K562 (cell line): Measurements from ENCODE around the gene TAS2R40. TPM values are rescaled to one million over a fixed set of nuclear protein-coding genes. Genes with fewer than 3 reads are reported as not detected.

Experiments used
- ARID1B ChIP-seq: fragments of 450-650 bp; IDR thresholded peaks from 2 replicates; pipeline ENCODE4 v1.6.1; 2016; ENCODE audit warnings: antibody characterized with exemption, mild to moderate bottlenecking, inconsistent platforms
- CHD1 ChIP-seq: fragments of 200-600 bp; sonication (generic); IDR thresholded peaks from one replicate; pipeline ENCODE4 v1.6.1; 2012; ENCODE audit warnings: mild to moderate bottlenecking, moderate library complexity, low read length, inconsistent platforms
- DACH1 ChIP-seq: fragments of 450-650 bp; IDR thresholded peaks from 2 replicates; pipeline ENCODE4 v1.6.1; 2018; ENCODE audit not compliant: partially characterized antibody
- FIP1L1 ChIP-seq: fragments of 200-400 bp; formaldehyde crosslinking; IDR thresholded peaks from 2 replicates; pipeline ENCODE4 v1.6.1; 2018; ENCODE audit warnings: mild to moderate bottlenecking, low read depth, low read length; ENCODE audit not compliant: poor library complexity, severe bottlenecking
- GABPB2 ChIP-seq: fragments of 250-450 bp; sonication (Bioruptor Pico); conservative IDR thresholded peaks from 2 replicates; pipeline ENCODE4 v1.5.1; 2021; ENCODE audit warnings: mild to moderate bottlenecking
- HES1 ChIP-seq: fragments of 450-650 bp; IDR thresholded peaks from 2 replicates; pipeline ENCODE4 v1.6.1; 2016; ENCODE audit warnings: low read depth, mild to moderate bottlenecking, moderate library complexity
- KDM5B ChIP-seq: fragments of 200-600 bp; sonication (generic); IDR thresholded peaks from 2 replicates; pipeline ENCODE4 v1.6.1; 2012; ENCODE audit warnings: low read depth, mild to moderate bottlenecking, moderate library complexity, low read length, control low read depth, inconsistent platforms; ENCODE audit not compliant: insufficient replicate concordance
- MNT ChIP-seq, 2 experiments: fragments of 450-650 bp; conservative IDR thresholded peaks; 2 replicates each; pipeline ENCODE4 v1.6.1; 2017; ENCODE audit warnings: mild to moderate bottlenecking in 2 of 2, moderate library complexity in 2 of 2
- NCOR1 ChIP-seq: fragments of 450-650 bp; IDR thresholded peaks from 2 replicates; pipeline ENCODE4 v1.6.1; 2016; ENCODE audit warnings: mild to moderate bottlenecking, moderate library complexity
- POLR2AphosphoS2 ChIP-seq: IDR thresholded peaks from 2 replicates; pipeline ENCODE4 v1.6.1; 2012; ENCODE audit warnings: low read length, improper control_type of control experiment
- SMARCA4 ChIP-seq: fragments of 450-650 bp; IDR thresholded peaks from 2 replicates; pipeline ENCODE4 v1.6.1; 2016
- SOX6 ChIP-seq: fragments of 450-650 bp; IDR thresholded peaks from 2 replicates; pipeline ENCODE4 v1.6.1; 2014; ENCODE audit warnings: mild to moderate bottlenecking
- SREBF2 ChIP-seq: sonication (generic); formaldehyde crosslinking; IDR thresholded peaks from 2 replicates; pipeline ENCODE4 v1.4.0; 2020; ENCODE audit warnings: mild to moderate bottlenecking, missing genetic modification reagents
- SRSF9 ChIP-seq: fragments of 200-400 bp; formaldehyde crosslinking; IDR thresholded peaks from 2 replicates; pipeline ENCODE4 v1.6.1; 2017; ENCODE audit warnings: low read depth, low read length, borderline replicate concordance
- ZBTB17 ChIP-seq: fragments of 450-650 bp; formaldehyde crosslinking; IDR thresholded peaks from 2 replicates; pipeline ENCODE4 v1.4.0; 2020; ENCODE audit warnings: mild to moderate bottlenecking
- ZC3H4 ChIP-seq: sonication (generic); formaldehyde crosslinking; IDR thresholded peaks from 2 replicates; pipeline ENCODE4 v1.9.0; 2021; ENCODE audit warnings: missing genetic modification reagents, borderline replicate concordance
- polyA plus RNA-seq, 8 experiments: library from polyadenylated mRNA; depleted of rRNA in 4 of 8; stranded (reverse) in 5 of 8; unstranded in 3 of 8; fragments of >200 nt; fragmentation: Nextera tagmentation in 2 of 8; fragmentation: Illumina TruSeq in 1 of 8; extraction: Ambion mirVana in 2 of 8; extraction: Trizol in 1 of 8; gene quantifications; 2 replicates each; pipeline versions ENCODE4 v1.2.1 to v1.2.3, GENCODE V29; 2011 to 2014; ENCODE audit warnings: inconsistent platforms in 1 of 8, missing spikeins in 1 of 8
- total RNA-seq, 7 experiments: library from RNA; depleted of rRNA in 6 of 7; stranded (reverse); fragments of >200 nt in 6 of 7; fragmentation: Illumina TruSeq in 2 of 7; extraction: Trizol in 2 of 7; gene quantifications; 2 replicates each; pipeline versions ENCODE4 v1.2.1 to v1.2.3, GENCODE V29; 2011 to 2021; ENCODE audit warnings: low replicate concordance in 1 of 7
- TF ChIP-seq, protein P1 (sequence below): sonication (generic); formaldehyde crosslinking; IDR thresholded peaks from 2 replicates; pipeline ENCODE4 v1.8.1; 2023; ENCODE audit warnings: mild to moderate bottlenecking, missing genetic modification reagents
- TF ChIP-seq, protein P2 (sequence below): fragments of 450-650 bp; IDR thresholded peaks from 2 replicates; pipeline ENCODE4 v1.6.1; 2016

Gene TAS2R40
- total and polyA plus RNA-seq, 9 of the 15 experiments (the other 6 are each of a cell fraction or from before 2014, with no cell fraction given), result not detected

DNA sequence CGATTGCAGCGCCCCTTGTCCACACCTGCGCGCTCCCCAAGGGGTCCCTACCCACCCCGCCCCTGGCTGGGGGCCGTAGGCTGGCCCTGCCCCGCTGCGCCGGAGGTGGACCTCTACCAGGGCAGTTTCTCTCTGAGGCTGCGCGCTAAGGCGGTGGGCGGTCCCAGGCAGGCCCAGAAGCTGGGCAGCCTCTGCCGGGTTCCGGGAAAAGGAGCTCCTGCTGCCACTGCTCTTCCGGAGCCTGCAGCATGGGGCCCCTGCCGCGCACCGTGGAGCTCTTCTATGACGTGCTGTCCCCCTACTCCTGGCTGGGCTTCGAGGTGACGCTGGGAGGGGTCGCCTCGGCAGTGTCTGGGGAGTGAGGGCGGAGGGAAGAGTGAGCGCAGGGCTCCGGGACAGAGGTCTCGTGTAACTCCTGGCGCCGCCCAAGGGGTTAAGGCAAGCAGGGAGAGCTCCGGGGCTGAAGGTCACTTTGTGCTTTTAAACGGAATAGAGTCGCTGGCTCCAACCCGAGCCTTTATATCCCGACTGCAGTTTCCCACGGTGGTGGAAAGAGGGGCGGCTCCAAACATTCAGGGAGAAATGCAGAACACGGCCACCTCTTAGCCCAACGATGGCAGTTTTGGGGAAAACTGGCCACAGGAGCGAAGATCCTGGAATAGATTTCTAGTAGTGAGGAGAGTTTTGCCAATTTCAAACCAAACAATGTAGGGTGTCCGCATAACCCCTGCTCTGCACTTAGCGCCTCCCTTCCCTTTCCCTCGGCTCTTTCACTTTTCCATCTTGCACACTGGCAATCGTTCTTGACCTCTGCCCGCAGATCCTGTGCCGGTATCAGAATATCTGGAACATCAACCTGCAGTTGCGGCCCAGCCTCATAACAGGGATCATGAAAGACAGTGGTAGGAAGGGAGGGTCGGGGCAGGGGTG is 41.7 kb downstream of the TAS2R40 start, which contains the start of gene GSTK1 (continued):
- TF ChIP-seq, protein P1, sequence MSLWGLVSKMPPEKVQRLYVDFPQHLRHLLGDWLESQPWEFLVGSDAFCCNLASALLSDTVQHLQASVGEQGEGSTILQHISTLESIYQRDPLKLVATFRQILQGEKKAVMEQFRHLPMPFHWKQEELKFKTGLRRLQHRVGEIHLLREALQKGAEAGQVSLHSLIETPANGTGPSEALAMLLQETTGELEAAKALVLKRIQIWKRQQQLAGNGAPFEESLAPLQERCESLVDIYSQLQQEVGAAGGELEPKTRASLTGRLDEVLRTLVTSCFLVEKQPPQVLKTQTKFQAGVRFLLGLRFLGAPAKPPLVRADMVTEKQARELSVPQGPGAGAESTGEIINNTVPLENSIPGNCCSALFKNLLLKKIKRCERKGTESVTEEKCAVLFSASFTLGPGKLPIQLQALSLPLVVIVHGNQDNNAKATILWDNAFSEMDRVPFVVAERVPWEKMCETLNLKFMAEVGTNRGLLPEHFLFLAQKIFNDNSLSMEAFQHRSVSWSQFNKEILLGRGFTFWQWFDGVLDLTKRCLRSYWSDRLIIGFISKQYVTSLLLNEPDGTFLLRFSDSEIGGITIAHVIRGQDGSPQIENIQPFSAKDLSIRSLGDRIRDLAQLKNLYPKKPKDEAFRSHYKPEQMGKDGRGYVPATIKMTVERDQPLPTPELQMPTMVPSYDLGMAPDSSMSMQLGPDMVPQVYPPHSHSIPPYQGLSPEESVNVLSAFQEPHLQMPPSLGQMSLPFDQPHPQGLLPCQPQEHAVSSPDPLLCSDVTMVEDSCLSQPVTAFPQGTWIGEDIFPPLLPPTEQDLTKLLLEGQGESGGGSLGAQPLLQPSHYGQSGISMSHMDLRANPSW, result no peak
- TF ChIP-seq SOX6, result peak; percentile 44; the same call in 1 of the 2 replicates
- TF ChIP-seq ZBTB17 (CRISPR knock-in tag), result 0 out of 2 replicates have a peak, but pooled peaks have one; percentile 34
- TF ChIP-seq CHD1, result peak; percentile 90
- TF ChIP-seq SREBF2 (CRISPR knock-in tag), result no peak
- TF ChIP-seq KDM5B, result peak; percentile 100
- no peak for TF ChIP-seq DACH1
- TF ChIP-seq GABPB2 (CRISPR knock-in tag), result peak; percentile 90; the same call in 1 of the 2 replicates
- TF ChIP-seq FIP1L1, result peak; percentile 45
- no peak for TF ChIP-seq HES1
- TF ChIP-seq SMARCA4, result peak; percentile 67
- peak; percentile 51; the same call in 1 of the 2 replicates for TF ChIP-seq POLR2AphosphoS2
- no peak for TF ChIP-seq ZC3H4 (CRISPR knock-in tag)
- peak; percentile 65 for TF ChIP-seq ARID1B
- TF ChIP-seq, protein P2, sequence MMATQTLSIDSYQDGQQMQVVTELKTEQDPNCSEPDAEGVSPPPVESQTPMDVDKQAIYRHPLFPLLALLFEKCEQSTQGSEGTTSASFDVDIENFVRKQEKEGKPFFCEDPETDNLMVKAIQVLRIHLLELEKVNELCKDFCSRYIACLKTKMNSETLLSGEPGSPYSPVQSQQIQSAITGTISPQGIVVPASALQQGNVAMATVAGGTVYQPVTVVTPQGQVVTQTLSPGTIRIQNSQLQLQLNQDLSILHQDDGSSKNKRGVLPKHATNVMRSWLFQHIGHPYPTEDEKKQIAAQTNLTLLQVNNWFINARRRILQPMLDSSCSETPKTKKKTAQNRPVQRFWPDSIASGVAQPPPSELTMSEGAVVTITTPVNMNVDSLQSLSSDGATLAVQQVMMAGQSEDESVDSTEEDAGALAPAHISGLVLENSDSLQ, result no peak
- TF ChIP-seq MNT (conservative IDR thresholded peaks at IDR 0.05), result peak; percentile 57 to 88
- no peak for TF ChIP-seq SRSF9
- no peak for TF ChIP-seq NCOR1
